OCI-LY3 (cell line): Measurements from ENCODE around the gene SMC1A.

Experiments used
- CTCF ChIP-seq: fragments of 200-600, 300-600 bp; sonication (generic); IDR thresholded peaks from 2 replicates; pipeline ENCODE4 v1.5.1; 2014; ENCODE audit warnings: antibody characterized with exemption, low read length, low read depth
- EZH2phosphoT487 ChIP-seq: fragments of 200-600 bp; shearing (Covaris generic); IDR thresholded peaks from 2 replicates; pipeline ENCODE4 v1.6.1; 2018; ENCODE audit warnings: antibody characterized with exemption, mixed run types, low read depth

DNA sequence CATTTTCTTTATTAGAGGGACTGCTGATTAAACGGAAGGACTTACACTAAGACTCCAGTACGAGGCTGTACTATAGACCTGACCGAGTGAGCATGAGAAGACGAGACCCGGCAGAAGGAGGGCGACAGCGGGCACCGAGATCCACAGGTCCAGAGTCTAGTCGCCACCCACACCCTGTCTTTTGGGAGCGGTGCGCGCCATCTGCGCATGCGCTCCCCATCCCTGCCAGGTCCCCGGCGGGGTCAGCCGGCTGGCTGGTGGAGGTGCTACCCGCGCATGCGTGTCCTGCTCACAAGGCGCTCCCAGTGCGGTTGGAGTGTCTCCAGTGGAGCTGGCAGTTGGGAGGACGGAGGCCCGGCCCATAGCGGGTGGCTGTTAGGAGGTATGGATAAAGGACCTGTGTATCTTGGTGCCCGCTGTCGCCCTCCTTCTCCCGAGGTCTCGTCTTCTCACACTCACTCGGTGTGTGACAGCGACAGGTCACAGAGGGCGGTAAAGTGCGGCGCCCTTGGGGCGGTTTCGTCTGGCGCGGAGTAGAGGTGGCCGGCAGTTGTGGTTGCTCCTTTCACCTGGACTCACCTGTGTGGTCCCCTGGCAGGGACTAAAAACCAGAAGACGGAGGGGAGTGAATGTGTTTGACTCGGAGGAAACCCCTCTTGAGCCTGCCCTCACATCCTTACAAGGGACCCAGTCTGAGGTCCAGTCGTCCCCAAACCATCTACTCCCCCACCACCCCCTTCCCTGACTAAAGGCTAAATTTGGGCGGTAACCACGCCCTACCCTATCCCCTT lies 19.3 kb upstream of the SMC1A start:
- TF ChIP-seq CTCF: no peak
- no peak for TF ChIP-seq EZH2phosphoT487
